ENCODE measurements around the gene FAM193A. TPM values are rescaled to one million over a fixed set of nuclear protein-coding genes. Genes with fewer than 3 reads are reported as not detected.

FAM193A gene
- total RNA-seq, 1 donor from 2014 or later, result 28.8 TPM

DNA sequence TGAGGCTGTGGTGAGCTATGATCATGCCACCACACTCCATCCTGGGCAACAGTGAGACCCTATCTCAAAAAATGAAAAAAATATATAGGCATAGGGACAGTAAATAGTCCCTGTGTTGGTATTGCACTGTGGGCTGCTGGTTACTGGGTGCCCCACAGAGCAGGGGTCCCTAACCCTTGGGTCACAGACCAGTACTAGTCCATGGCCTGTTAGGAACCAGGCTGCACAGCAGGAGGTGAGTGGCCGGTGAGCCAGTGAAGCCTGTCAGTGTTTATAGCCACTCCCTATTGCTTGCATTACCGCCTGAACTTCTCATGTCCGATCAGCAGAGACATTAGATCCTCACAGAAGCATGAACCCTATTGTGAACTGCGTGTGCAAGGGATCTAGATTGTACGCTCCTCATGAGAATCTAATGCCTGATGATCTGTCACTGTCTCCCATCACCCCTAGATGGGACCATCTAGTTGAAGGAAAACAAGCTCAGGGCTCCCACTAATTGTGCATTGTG lies 113.2 kb downstream of the FAM193A start:
- no peak for DNase-seq (ENCODE audit: low read depth)

DNA sequence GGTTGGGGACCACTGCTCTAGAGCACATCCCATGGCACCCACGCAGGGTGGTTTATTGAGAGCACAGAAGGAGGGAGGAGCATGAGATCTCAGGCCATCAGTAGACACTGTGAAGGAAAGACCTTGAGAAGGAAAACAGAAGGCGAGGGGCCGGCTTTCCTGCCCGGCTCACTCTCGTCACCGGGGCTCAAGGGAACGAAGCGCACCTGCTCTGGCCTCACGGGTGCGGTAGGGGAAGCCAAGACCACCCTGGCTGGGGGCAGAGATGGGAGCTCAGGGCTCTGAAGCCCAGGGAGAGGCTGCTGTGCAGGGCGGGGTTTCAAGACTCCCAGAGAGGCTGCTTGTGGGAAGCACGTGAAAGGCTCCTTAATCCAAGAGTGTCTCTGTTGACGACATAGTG lies 113.8 kb downstream of the FAM193A start:
- DNase-seq (ENCODE audit: low read depth), result no peak
- no peak overlapping the region for H3K27ac Mint-ChIP-seq (ENCODE audit: unreplicated experiment)

More for the DNA sequence above, 113.2 kb downstream of the FAM193A start:
- H4K20me1 ChIP-seq (ENCODE audit: insufficient read depth, low read length), result peaks cover 20% of the 10 kb centered on the region
- no peak overlapping the region for H2AFZ ChIP-seq (ENCODE audit: low read depth, low read length)
- H3K27ac ChIP-seq (ENCODE audit: low read depth, low read length), result no peak overlapping the region
- H3K4me1 ChIP-seq (ENCODE audit: insufficient read depth, low read length), result no peaks in the 10 kb centered on the region
- no peaks in the 10 kb centered on the region for H3K27me3 Mint-ChIP-seq (ENCODE audit: low read depth, unreplicated experiment)
- FAIRE-seq, result no peak
- no peaks in the 10 kb centered on the region for H3K9me3 Mint-ChIP-seq (ENCODE audit: unreplicated experiment)
- no peak overlapping the region for H3K27ac Mint-ChIP-seq (ENCODE audit: unreplicated experiment)
- peaks cover 14% of the 10 kb centered on the region for H3K79me2 ChIP-seq (ENCODE audit: insufficient read depth, low read length)
- TF ChIP-seq, protein P1, sequence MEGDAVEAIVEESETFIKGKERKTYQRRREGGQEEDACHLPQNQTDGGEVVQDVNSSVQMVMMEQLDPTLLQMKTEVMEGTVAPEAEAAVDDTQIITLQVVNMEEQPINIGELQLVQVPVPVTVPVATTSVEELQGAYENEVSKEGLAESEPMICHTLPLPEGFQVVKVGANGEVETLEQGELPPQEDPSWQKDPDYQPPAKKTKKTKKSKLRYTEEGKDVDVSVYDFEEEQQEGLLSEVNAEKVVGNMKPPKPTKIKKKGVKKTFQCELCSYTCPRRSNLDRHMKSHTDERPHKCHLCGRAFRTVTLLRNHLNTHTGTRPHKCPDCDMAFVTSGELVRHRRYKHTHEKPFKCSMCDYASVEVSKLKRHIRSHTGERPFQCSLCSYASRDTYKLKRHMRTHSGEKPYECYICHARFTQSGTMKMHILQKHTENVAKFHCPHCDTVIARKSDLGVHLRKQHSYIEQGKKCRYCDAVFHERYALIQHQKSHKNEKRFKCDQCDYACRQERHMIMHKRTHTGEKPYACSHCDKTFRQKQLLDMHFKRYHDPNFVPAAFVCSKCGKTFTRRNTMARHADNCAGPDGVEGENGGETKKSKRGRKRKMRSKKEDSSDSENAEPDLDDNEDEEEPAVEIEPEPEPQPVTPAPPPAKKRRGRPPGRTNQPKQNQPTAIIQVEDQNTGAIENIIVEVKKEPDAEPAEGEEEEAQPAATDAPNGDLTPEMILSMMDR (IDR thresholded peaks at IDR 0.05; ENCODE audit: insufficient read depth, low read depth, low read length), result no peak
- no peak for TF ChIP-seq EZH2 (IDR thresholded peaks at IDR 0.05; ENCODE audit: insufficient read depth, low read length)
- no peak overlapping the region for H3K4me2 ChIP-seq (ENCODE audit: low read length)
- peaks cover 18% of the 10 kb centered on the region for H3K36me3 ChIP-seq (ENCODE audit: insufficient read depth, low read length)
- peaks cover 2% of the 10 kb centered on the region for H3K4me1 Mint-ChIP-seq (ENCODE audit: low read depth, unreplicated experiment)
- H3K9ac ChIP-seq (ENCODE audit: low read length), result no peak overlapping the region
- no peak overlapping the region for H3K4me3 Mint-ChIP-seq (ENCODE audit: unreplicated experiment)
- no peaks in the 10 kb centered on the region for H3K27me3 ChIP-seq (ENCODE audit: insufficient read depth, low read length)
- no peak overlapping the region for H3K4me3 ChIP-seq (ENCODE audit: insufficient read depth, low read depth, low read length)
- H3K9me3 ChIP-seq (ENCODE audit: insufficient read depth, low read depth, low read length), result no peaks in the 10 kb centered on the region
- peaks cover 24% of the 10 kb centered on the region for H3K36me3 Mint-ChIP-seq (ENCODE audit: low read depth, unreplicated experiment)

DNA sequence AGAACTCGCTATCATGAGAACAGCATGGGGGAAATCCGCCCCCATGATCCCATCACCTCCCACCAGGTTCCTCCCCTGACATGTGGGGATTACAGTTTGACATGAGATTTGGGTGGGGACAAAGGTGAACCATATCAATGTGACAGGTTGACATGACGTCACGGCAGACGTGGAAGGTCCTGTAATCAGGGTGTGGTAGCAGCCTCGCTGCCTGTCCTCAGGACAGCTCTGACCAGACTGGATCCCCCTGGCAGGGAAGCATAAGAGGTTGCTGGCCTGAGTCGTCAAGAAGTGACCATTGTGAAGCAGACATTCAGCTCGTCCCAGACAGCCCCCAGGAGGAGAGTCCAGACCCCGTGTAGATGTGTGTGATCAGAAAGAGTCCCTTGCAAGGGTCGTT lies 115.1 kb downstream of the FAM193A start:
- Histone ChIP-seq H2AFZ (ENCODE audit: low read depth, low read length) (no peak overlapping the region), H3K36me3 (ENCODE audit: insufficient read depth, low read length) (peaks cover 17% of the 10 kb centered on the region), H3K27ac (ENCODE audit: low read depth, low read length) (no peak overlapping the region), H3K9me3 (ENCODE audit: insufficient read depth, low read depth, low read length) (no peaks in the 10 kb centered on the region), H3K27me3 (ENCODE audit: insufficient read depth, low read length) (no peaks in the 10 kb centered on the region), H3K4me3 (ENCODE audit: insufficient read depth, low read depth, low read length) (no peak overlapping the region), H3K79me2 (ENCODE audit: insufficient read depth, low read length) (peaks cover 12% of the 10 kb centered on the region), H3K9ac (ENCODE audit: low read length) (no peak overlapping the region), H3K4me2 (ENCODE audit: low read length) (no peak overlapping the region), H3K4me1 (ENCODE audit: insufficient read depth, low read length) (no peaks in the 10 kb centered on the region), H4K20me1 (ENCODE audit: insufficient read depth, low read length) (peaks cover 23% of the 10 kb centered on the region)
- Mint-ChIP-seq H3K27ac (ENCODE audit: unreplicated experiment) (peak overlapping the region; percentile 45), H3K4me3 (ENCODE audit: unreplicated experiment) (no peak overlapping the region), H3K27me3 (ENCODE audit: low read depth, unreplicated experiment) (no peaks in the 10 kb centered on the region), H3K9me3 (ENCODE audit: unreplicated experiment) (no peaks in the 10 kb centered on the region), H3K4me1 (ENCODE audit: low read depth, unreplicated experiment) (peaks cover 2% of the 10 kb centered on the region), H3K36me3 (ENCODE audit: low read depth, unreplicated experiment) (peaks cover 24% of the 10 kb centered on the region)
- FAIRE-seq (no peak), DNase-seq (ENCODE audit: low read depth) (no peak)
- TF ChIP-seq, protein P1 (IDR thresholded peaks at IDR 0.05; ENCODE audit: insufficient read depth, low read depth, low read length), result no peak
- TF ChIP-seq EZH2 (IDR thresholded peaks at IDR 0.05; ENCODE audit: insufficient read depth, low read length), result no peak

More for the DNA sequence above, 113.8 kb downstream of the FAM193A start:
- H3K4me1 ChIP-seq (ENCODE audit: insufficient read depth, low read length), result no peaks in the 10 kb centered on the region
- TF ChIP-seq, protein P1 (IDR thresholded peaks at IDR 0.05; ENCODE audit: insufficient read depth, low read depth, low read length), result no peak
- no peak for TF ChIP-seq EZH2 (IDR thresholded peaks at IDR 0.05; ENCODE audit: insufficient read depth, low read length)
- H3K9ac ChIP-seq (ENCODE audit: low read length), result no peak overlapping the region
- peaks cover 14% of the 10 kb centered on the region for H3K79me2 ChIP-seq (ENCODE audit: insufficient read depth, low read length)
- Mint-ChIP-seq H3K9me3 (ENCODE audit: unreplicated experiment) (no peaks in the 10 kb centered on the region), H3K4me3 (ENCODE audit: unreplicated experiment) (no peak overlapping the region), H3K27me3 (ENCODE audit: low read depth, unreplicated experiment) (no peaks in the 10 kb centered on the region), H3K36me3 (ENCODE audit: low read depth, unreplicated experiment) (peaks cover 24% of the 10 kb centered on the region), H3K4me1 (ENCODE audit: low read depth, unreplicated experiment) (peaks cover 2% of the 10 kb centered on the region)
- H2AFZ ChIP-seq (ENCODE audit: low read depth, low read length), result no peak overlapping the region
- H3K27me3 ChIP-seq (ENCODE audit: insufficient read depth, low read length), result no peaks in the 10 kb centered on the region
- no peak overlapping the region for H3K27ac ChIP-seq (ENCODE audit: low read depth, low read length)
- no peak for FAIRE-seq
- peaks cover 20% of the 10 kb centered on the region for H4K20me1 ChIP-seq (ENCODE audit: insufficient read depth, low read length)
- no peak overlapping the region for H3K4me2 ChIP-seq (ENCODE audit: low read length)
- no peak overlapping the region for H3K4me3 ChIP-seq (ENCODE audit: insufficient read depth, low read depth, low read length)
- peaks cover 17% of the 10 kb centered on the region for H3K36me3 ChIP-seq (ENCODE audit: insufficient read depth, low read length)
- no peaks in the 10 kb centered on the region for H3K9me3 ChIP-seq (ENCODE audit: insufficient read depth, low read depth, low read length)
